Ammon's horn (tissue), 1 donor: Measurements from ENCODE around the gene FRRS1.

ENCODE experiments used
- DNase-seq: peaks from one replicate; pipeline ENCODE4 v3.0.0-alpha.2; 2016; ENCODE audit warnings: low spot score

The FRRS1 gene

DNA sequence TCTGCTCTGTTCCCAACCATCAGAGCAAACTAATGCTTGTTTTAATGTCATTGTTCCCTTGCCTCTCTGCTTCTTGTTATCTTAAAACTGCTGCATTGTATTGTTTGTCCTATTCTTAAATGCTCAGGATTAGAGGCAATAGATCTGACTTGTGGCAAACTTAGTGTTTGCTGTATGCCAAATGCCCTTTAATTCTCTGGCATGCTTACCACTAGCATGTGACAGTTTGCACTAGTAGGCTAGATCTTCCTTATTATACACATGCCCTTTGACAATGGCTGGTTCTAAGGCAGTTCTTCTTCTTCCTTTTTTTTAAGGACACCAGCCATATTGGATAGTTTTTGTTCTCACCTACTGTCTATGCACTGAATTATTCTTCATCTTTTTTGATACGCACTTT lies 90.4 kb downstream of the FRRS1 start:
- no peak for DNase-seq

DNA sequence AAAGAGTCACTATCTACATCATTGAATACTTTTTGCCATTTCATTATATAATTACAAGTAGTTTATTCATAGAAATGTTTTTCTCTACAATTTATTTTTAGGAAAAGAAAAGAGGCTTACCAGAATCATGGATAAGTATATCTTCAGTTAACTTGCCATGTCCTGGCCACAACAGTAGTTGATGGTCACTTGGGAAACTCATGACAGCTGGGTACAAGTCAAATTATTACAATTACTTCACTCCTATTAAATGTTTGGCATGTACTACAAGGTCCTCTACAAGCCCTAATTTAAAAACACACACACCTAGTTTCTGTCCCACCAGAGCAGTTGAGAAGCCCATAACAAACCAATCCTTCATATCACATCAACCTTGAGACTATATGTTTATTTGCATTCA lies 91.1 kb downstream of the FRRS1 start:
- no peak for DNase-seq

DNA sequence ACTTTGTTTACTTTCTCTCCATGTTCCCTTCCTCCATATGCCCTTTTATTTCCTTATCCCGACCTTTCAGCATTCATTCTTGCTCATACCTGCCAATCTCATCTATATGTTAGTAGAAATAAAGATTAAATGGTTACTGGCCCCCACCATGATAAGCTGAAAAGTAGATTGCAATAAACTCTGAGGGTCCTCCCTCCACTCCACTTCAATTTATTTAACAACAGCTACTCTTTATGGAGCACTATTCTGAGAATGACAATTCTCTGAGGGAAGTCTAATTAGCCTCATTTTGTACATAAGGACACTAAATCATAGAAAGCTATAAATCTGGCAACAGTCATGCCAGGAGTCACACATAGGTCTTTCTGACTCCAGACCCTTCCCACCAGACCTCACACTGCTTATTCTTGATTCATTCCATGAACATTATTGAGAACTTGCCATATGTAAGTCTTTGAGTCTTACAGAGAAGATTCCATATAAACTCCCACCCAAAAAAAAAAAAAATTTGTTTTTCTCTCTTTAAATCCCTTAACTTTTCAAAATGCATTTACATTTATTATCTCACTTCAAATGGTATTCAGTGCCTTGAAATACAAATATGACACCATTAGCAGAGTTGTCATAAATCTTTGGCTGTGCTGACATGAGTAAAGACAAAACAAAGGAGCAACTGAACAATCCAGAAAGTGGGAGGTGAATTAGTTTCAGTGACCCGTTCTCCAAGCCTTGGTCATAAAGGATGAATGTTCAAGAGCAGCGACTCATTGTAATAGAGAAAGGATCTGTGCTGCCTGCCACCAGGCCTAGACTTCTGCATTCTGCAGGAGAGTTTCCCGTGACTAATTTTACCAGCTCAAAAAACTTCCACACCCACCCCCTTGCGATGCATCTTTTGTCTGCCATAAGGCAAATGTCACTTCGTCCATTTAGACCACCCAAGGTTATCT lies 92.0 kb downstream of the FRRS1 start:
- DNase-seq = no peak

DNA sequence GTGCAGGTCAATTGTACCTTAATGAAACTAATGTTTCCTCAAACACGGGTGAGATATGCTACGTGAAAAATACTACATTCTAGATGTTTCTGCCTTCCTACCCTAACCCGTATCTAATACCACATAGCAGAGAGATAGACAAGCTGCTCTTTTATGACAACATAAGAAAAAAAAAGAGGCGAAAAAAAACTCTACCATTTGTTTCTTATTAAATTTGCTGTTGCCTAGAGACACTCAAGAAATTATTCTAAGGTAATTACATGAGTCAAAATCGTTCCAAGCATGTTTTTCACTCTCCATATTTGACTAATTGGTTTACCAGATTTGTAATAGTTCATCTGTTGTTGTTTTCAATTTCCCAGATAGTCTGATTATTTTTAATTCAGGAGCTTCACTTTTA lies 93.1 kb downstream of the FRRS1 start:
- DNase-seq = no peak

DNA sequence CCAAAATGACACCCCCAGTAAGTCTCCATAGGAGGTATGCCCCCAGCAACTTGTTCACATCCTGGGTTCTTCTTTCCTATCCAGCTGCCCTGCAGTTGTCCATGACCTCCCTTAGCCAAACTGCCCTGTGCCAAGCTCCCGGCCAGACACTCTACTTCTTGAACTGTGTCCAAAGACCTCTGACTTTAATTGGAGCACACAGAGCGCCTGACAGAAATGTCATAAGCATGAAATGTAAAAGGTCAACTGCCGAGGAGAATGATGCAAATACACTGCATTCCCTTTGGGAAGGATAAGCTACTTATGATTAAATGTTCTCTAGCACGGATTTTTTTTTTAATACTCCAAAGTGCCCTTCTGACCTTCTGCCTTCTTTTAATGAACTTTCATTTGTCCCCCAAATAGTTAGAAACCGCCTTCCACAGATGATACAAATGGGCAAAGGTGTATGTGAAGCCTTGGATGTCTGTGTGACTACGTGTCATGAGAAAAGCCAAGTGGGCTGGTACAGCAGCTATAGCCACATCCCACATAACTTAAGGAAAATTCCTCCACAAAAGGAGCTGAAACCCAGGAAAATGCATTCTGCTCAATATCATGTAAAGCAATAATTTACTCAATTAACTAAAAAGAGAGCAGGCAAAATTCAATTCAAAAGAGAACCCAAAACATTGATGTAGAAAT lies 93.8 kb downstream of the FRRS1 start:
- DNase-seq = no peak

DNA sequence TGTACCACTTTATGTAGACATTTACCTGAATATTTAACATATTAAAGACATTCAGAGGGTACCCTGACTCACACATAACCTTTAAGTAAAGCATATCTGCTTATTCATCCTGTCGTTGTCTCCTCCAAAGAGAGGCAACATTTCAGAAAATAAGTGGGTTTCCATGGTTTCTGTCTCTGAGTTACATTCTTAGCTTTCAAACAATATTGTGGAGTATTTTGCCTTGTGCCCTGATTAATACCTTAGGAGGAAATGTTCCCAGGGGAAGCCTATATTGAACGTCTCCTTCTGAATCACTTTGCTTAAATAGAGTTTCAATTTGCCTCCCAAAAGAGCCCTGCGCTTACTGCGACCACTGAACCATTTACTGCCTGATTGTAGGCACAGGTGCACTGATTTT lies 94.4 kb downstream of the FRRS1 start:
- no peak for DNase-seq

DNA sequence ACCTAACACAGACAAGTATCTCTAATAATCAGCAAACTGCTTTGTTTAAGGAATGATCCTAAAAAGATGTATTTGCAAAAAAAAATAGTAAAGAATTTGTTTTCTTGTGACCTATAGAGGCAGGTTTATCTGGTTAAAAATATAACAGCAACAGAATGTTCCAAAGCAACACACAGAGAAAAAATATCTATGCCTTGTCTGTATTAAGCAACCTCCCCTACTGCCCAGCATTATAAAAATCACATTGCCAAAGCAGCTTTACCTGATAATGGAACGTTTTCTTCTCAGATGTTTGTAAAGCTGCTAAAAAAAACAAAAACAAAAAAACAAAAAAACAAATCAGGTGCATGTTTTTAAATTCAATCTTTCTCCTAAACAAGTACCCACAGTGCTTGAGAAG lies 95.9 kb downstream of the FRRS1 start:
- DNase-seq = no peak

DNA sequence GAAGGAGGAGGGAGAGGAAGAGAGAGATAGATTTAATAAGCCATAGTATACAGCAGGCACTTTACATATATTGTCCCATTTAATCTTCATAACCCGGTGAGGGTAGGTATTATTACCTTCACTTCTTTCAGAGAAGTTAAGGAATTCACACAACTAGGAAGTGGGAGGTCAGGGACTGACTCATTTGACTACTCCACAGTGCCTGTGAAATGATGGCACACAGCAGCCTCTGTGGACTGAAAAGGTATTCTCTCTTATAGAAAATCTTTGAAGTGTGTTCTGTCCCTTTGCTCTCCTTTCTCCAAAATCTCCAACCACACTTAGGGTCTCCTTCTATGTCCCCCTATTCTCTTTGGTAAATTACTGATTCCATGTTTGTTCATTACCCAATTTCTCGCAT lies 96.6 kb downstream of the FRRS1 start:
- DNase-seq = no peak

DNA sequence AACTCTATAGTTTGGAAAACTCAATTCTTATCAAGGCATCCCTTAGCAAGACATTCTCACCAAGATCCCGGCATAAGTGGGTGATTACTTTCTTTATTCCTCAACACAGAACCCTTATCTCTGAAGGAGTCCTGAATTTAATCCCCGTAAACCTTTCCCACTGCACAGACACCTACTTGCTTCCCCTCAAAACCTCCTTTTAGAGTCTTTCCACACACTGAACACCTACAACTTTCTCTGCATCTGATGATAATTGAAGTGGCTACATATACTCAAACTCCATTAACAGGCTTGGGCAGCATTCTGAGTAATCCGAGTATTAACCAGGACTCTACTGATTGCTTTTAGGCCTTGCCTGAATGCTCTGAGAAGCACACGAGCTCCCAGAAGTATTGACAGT lies 97.1 kb downstream of the FRRS1 start:
- no peak for DNase-seq

DNA sequence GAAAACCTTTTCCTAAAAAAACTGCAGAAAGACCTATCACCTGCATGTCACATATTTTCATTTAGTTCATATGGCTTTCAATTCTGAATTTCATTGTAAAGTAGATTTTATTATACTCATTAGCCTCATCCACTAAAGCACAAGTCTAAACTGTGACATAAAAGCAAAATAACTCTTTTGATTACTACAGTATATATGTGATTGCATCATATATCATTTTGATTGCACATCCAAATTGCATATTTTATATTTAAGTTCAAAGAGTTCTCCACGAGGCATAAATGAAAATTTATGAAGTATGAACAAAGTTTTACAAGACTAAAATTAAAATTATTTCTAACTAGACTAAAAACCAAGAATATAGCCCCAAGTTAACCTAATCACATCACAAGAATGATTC lies 101.2 kb downstream of the FRRS1 start:
- no peak for DNase-seq

DNA sequence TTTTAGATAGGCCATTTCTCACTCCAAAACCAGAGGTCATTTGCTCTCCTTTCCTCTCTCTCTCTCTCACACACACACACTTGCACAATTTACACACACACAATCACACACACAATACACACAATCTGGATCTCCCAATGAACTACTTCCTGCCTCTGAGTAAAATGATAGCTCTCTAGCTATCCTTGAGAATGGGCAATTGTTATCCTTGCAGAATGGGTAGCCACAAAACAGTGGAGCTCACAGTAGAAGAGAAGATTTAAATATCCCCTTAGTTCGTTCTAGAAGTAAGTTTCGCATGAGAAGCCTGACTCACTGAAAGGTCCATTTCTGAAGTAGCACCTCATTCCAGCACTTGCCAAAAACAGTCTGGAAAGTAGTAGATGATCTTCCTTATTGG lies 102.9 kb downstream of the FRRS1 start:
- DNase-seq = no peak

DNA sequence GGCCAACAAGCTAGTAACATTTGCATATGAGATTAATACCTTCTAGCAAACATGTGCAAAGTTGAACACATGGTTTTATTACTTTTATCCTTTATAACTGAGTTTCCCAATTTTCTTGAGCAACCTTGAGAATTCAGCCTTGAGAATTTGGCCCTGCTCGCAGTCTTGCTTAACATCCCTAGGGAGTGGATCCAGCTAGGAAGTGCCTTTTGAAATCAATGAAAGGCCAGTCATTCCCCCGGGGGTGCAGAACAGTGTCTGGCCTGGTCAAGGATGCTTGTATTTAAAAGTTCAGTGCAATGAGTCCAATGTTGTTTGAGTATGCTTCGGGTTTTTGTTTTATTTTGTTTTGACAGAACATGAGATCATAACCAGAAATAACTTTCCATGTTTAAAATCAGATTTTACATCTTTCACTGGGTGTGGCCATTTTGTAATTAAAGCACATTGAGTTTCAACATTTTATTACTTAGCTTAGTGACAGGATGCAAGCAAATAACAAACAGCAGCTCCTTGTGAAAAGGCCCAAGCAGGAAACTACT lies 103.8 kb downstream of the FRRS1 start:
- DNase-seq = no peak

DNA sequence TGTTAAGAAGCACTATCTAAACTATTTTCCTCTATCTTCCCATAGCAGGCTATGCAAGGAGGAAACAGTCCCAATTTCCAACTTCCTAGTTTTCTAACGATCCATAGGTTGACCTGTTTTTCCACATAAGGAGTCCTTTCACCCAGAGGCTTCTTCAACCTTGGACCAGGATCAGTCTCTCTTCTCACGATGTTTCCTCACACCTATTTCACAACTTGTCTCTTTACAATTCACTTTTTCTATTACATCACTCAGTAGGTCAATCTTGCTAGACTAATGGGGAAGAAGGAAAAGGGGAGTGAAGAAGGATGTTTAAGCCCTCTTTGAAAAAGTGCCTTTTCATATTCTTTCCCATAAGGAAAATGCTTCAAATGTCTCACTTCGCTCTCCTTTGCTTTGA lies 104.7 kb downstream of the FRRS1 start:
- DNase-seq = no peak

DNA sequence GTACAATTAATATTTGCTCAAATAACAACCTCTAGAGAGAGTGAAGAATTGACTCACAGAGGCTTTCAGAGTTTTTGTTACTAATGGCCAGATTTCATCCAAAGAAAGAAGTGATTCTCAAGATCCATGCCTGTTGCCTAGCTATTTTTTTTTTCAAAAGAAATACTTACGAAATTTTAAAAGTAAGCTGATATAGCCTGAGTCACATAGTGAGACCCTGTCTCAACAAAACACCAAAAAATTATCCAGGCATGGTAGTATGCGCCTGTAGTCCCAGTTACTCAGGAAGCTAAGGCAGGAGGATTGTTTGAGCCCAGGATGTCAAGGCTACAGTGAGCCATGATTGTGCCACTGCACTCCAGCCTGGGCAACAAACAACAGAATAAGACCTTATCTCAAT lies 105.9 kb downstream of the FRRS1 start:
- no peak for DNase-seq

DNA sequence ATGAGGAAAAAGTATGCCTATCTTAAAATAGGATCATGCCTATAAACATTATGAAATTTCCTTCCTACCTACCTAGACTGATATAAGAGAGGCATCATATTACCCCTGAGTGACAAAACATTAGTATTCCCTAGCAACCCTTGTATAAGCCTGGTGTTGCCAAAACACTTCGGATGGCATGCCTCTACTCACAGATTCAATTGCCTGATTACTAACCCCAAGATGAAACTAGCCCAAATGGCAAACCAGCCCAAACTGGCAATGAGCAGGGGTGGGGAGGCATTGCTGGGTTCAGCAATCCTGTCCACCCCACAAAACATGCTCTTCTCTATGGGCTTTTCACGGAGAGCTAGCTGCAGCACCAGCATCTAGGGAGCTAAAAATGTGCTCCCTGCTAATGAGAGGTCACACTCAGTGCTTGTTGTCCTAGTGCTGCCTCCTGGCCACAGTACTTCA lies 106.7 kb downstream of the FRRS1 start:
- no peak for DNase-seq
